Astrocyte (in vitro differentiated cells and primary cell): ENCODE data around the gene LMTK3. TPM values are rescaled to one million over a fixed set of nuclear protein-coding genes. Genes with fewer than 3 reads are reported as not detected.
"Not testable (repeated sequence)": the region's sequence is repeated elsewhere in the genome, so short reads cannot be mapped to it uniquely, and the experiment has no call there.

Source experiments
- DNase-seq: peaks from one replicate; pipeline ENCODE4 v3.0.0-alpha.2; 2010; ENCODE audit warnings: low read depth
- FAIRE-seq: peaks from 2 replicates; lab custom pipeline; 2011; peaks lifted over from hg19 to GRCh38; lab: Jason Lieb, UNC
- H2AFZ ChIP-seq: 2 replicates; pipeline ENCODE4 v1.6.0; 2012; ENCODE audit warnings: low read depth, low read length, inconsistent platforms
- H3K27ac ChIP-seq: 2 replicates; pipeline ENCODE4 v1.5.1; 2011; ENCODE audit warnings: low read depth, low read length, inconsistent platforms
- H3K27me3 ChIP-seq: 2 replicates; pipeline ENCODE4 v1.6.0; 2011; ENCODE audit warnings: low read length, inconsistent platforms; ENCODE audit not compliant: insufficient read depth
- H3K36me3 ChIP-seq: 2 replicates; pipeline ENCODE4 v1.5.1; 2011; ENCODE audit warnings: low read length, inconsistent platforms; ENCODE audit not compliant: insufficient read depth
- H3K4me1 ChIP-seq: 2 replicates; pipeline ENCODE4 v1.5.1; 2011; ENCODE audit warnings: low read length, inconsistent platforms; ENCODE audit not compliant: insufficient read depth
- H3K4me2 ChIP-seq: 2 replicates; pipeline ENCODE4 v1.6.0; 2012; ENCODE audit warnings: low read length, inconsistent platforms
- H3K4me3 ChIP-seq: 2 replicates; pipeline ENCODE4 v1.5.1; 2011; ENCODE audit warnings: low read depth, mild to moderate bottlenecking, low read length, inconsistent platforms; ENCODE audit not compliant: insufficient read depth
- H3K79me2 ChIP-seq: 2 replicates; pipeline ENCODE4 v1.6.0; 2012; ENCODE audit warnings: mild to moderate bottlenecking, low read length, inconsistent platforms; ENCODE audit not compliant: insufficient read depth
- H3K9ac ChIP-seq: 2 replicates; pipeline ENCODE4 v1.6.0; 2012; ENCODE audit warnings: mild to moderate bottlenecking, low read length, inconsistent platforms
- H3K9me3 ChIP-seq: 2 replicates; pipeline ENCODE4 v1.5.1; 2012; ENCODE audit warnings: low read depth, mild to moderate bottlenecking, low read length, inconsistent platforms; ENCODE audit not compliant: insufficient read depth
- H4K20me1 ChIP-seq: 2 replicates; pipeline ENCODE4 v1.6.0; 2012; ENCODE audit warnings: low read length, inconsistent platforms; ENCODE audit not compliant: insufficient read depth
- H3K27ac Mint-ChIP-seq: one replicate; pipeline ENCODE4 v1.8.0; 2021; ENCODE audit warnings: mild to moderate bottlenecking, mixed read lengths; ENCODE audit not compliant: unreplicated experiment
- H3K27me3 Mint-ChIP-seq: one replicate; pipeline ENCODE4 v1.8.0; 2021; ENCODE audit warnings: low read depth, mixed read lengths; ENCODE audit not compliant: unreplicated experiment
- H3K36me3 Mint-ChIP-seq: one replicate; pipeline ENCODE4 v1.8.0; 2021; ENCODE audit warnings: low read depth, mixed read lengths; ENCODE audit not compliant: unreplicated experiment
- H3K4me1 Mint-ChIP-seq: one replicate; pipeline ENCODE4 v1.8.0; 2021; ENCODE audit warnings: low read depth, mixed read lengths; ENCODE audit not compliant: unreplicated experiment
- H3K4me3 Mint-ChIP-seq: one replicate; pipeline ENCODE4 v1.8.0; 2021; ENCODE audit warnings: mild to moderate bottlenecking, moderate library complexity, mixed read lengths; ENCODE audit not compliant: unreplicated experiment
- H3K9me3 Mint-ChIP-seq: one replicate; pipeline ENCODE4 v1.8.0; 2021; ENCODE audit warnings: mild to moderate bottlenecking, mixed read lengths; ENCODE audit not compliant: unreplicated experiment
- EZH2 ChIP-seq: IDR thresholded peaks from 2 replicates; pipeline ENCODE4 v1.6.1; 2012; ENCODE audit warnings: mild to moderate bottlenecking, low read length, inconsistent platforms; ENCODE audit not compliant: insufficient read depth
- total RNA-seq: library from RNA; stranded (reverse); gene quantifications from 2 replicates; pipeline ENCODE4 v1.2.1, GENCODE V29; 2021
- TF ChIP-seq, protein P1 (sequence below): IDR thresholded peaks from 2 replicates; pipeline ENCODE4 v1.5.1; 2011; ENCODE audit warnings: low read depth, mild to moderate bottlenecking, inconsistent platforms, low read length, moderate library complexity; ENCODE audit not compliant: insufficient read depth

Gene LMTK3
- total RNA-seq, 1 donor from 2014 or later, result 6.2 TPM

GRCh38 chr19:48524221-48524620 is 12.6 kb upstream of the LMTK3 start:
- H3K9me3 ChIP-seq, result peaks cover 9% of the 10 kb centered on the region
- no peak for TF ChIP-seq EZH2
- TF ChIP-seq, protein P1, sequence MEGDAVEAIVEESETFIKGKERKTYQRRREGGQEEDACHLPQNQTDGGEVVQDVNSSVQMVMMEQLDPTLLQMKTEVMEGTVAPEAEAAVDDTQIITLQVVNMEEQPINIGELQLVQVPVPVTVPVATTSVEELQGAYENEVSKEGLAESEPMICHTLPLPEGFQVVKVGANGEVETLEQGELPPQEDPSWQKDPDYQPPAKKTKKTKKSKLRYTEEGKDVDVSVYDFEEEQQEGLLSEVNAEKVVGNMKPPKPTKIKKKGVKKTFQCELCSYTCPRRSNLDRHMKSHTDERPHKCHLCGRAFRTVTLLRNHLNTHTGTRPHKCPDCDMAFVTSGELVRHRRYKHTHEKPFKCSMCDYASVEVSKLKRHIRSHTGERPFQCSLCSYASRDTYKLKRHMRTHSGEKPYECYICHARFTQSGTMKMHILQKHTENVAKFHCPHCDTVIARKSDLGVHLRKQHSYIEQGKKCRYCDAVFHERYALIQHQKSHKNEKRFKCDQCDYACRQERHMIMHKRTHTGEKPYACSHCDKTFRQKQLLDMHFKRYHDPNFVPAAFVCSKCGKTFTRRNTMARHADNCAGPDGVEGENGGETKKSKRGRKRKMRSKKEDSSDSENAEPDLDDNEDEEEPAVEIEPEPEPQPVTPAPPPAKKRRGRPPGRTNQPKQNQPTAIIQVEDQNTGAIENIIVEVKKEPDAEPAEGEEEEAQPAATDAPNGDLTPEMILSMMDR, result no peak
- no peak overlapping the region for H3K27ac ChIP-seq
- H2AFZ ChIP-seq, result no peak overlapping the region
- Mint-ChIP-seq H3K9me3 (peaks cover 19% of the 10 kb centered on the region), H3K36me3 (peaks cover 7% of the 10 kb centered on the region), H3K4me3 (no peak overlapping the region), H3K4me1 (no peaks in the 10 kb centered on the region), H3K27ac (no peak overlapping the region), H3K27me3 (peaks cover 3% of the 10 kb centered on the region)
- H3K4me3 ChIP-seq, result no peak overlapping the region
- no peak for FAIRE-seq
- H3K4me2 ChIP-seq, result no peak overlapping the region
- no peaks in the 10 kb centered on the region for H3K27me3 ChIP-seq
- H3K79me2 ChIP-seq, result no peaks in the 10 kb centered on the region
- H3K9ac ChIP-seq, result no peak overlapping the region
- no peak for DNase-seq
- H3K36me3 ChIP-seq, result no peaks in the 10 kb centered on the region
- no peaks in the 10 kb centered on the region for H3K4me1 ChIP-seq
- no peaks in the 10 kb centered on the region for H4K20me1 ChIP-seq

DNA sequence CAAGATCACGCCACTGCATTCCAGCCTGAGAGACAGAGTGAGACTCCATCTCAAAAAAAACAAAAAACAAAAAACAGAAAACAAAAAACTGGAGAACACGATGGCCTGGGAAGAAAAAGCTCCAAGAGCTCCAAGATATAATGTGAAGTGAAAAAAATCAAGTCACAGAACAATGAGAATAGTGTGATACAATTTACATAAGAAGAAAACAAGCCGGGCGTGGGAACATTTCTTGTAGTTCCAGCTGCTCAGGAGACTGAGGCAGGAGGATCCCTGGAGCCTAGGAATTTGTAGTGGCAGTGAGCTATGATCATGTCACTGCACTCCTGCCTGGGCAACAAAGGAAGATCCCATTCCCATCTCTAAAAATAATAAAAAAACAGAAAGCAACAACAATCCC is 8.5 kb upstream of the LMTK3 start:
- H3K79me2 ChIP-seq, result no peaks in the 10 kb centered on the region
- FAIRE-seq, result no peak
- H3K36me3 ChIP-seq, result no peaks in the 10 kb centered on the region
- peaks cover 7% of the 10 kb centered on the region for H3K4me1 Mint-ChIP-seq
- peaks cover 3% of the 10 kb centered on the region for H3K9me3 ChIP-seq
- no peak overlapping the region for H3K9ac ChIP-seq
- no peak overlapping the region for H3K4me3 Mint-ChIP-seq
- H3K4me1 ChIP-seq, result no peaks in the 10 kb centered on the region
- peaks cover 7% of the 10 kb centered on the region for H3K36me3 Mint-ChIP-seq
- H2AFZ ChIP-seq, result no peak overlapping the region
- no peaks in the 10 kb centered on the region for H4K20me1 ChIP-seq
- no peak for DNase-seq
- H3K4me2 ChIP-seq, result no peak overlapping the region
- H3K4me3 ChIP-seq, result no peak overlapping the region
- peaks cover 6% of the 10 kb centered on the region for H3K9me3 Mint-ChIP-seq
- H3K27ac ChIP-seq, result no peak overlapping the region
- TF ChIP-seq, protein P1, result no peak
- TF ChIP-seq EZH2, result no peak
- H3K27me3 ChIP-seq, result no peaks in the 10 kb centered on the region
- H3K27ac Mint-ChIP-seq, result no peak overlapping the region
- H3K27me3 Mint-ChIP-seq, result peaks cover 3% of the 10 kb centered on the region

DNA sequence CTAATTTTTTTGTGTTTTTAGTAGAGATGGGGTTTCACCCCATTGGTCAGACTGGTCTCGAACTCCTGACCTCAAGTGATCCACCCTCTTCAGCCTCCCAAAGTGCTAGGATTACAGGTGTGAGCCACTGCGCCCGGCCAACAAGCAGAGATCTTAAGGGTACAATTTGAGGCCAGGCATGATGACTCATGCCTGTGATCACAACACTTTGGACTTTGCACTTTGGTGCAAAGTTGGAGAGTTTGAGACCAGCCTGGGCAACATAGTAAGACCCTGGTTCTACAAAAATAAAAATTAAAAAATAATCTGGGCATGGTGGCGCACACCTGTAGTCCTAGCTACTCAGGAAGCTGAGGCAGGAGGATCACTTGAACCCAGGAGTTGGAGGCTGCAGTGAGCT is 7.8 kb upstream of the LMTK3 start:
- H3K27ac ChIP-seq, result not testable (repeated sequence)

More for the DNA sequence above, 7.8 kb upstream of the LMTK3 start:
- H3K4me3 ChIP-seq, H4K20me1 ChIP-seq, H3K9me3 ChIP-seq, H3K9ac ChIP-seq, H3K9me3 Mint-ChIP-seq, FAIRE-seq, H3K4me3 Mint-ChIP-seq, H3K27me3 ChIP-seq, H3K4me2 ChIP-seq, H3K4me1 Mint-ChIP-seq, H3K79me2 ChIP-seq, DNase-seq, H3K36me3 Mint-ChIP-seq, H3K36me3 ChIP-seq, H3K27me3 Mint-ChIP-seq, H2AFZ ChIP-seq, H3K27ac Mint-ChIP-seq, H3K4me1 ChIP-seq: not testable (repeated sequence)
